Measurements from ENCODE around the gene SORL1. TPM values are rescaled to one million over a fixed set of nuclear protein-coding genes. Genes with fewer than 3 reads are reported as not detected.

Gene SORL1
- total RNA-seq, 2 donors from 2014 or later: 66.1 to 121 TPM

- H3K9me3 ChIP-seq: no peaks in the 10 kb centered on the region
- H3K4me1 ChIP-seq: no peaks in the 10 kb centered on the region
- H3K27me3 ChIP-seq: no peaks in the 10 kb centered on the region
- intact Hi-C loops (cut with DNase I): no loop called here
- TF ChIP-seq, protein P1, sequence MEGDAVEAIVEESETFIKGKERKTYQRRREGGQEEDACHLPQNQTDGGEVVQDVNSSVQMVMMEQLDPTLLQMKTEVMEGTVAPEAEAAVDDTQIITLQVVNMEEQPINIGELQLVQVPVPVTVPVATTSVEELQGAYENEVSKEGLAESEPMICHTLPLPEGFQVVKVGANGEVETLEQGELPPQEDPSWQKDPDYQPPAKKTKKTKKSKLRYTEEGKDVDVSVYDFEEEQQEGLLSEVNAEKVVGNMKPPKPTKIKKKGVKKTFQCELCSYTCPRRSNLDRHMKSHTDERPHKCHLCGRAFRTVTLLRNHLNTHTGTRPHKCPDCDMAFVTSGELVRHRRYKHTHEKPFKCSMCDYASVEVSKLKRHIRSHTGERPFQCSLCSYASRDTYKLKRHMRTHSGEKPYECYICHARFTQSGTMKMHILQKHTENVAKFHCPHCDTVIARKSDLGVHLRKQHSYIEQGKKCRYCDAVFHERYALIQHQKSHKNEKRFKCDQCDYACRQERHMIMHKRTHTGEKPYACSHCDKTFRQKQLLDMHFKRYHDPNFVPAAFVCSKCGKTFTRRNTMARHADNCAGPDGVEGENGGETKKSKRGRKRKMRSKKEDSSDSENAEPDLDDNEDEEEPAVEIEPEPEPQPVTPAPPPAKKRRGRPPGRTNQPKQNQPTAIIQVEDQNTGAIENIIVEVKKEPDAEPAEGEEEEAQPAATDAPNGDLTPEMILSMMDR (IDR thresholded peaks at IDR 0.05): no peak
- no peak overlapping the region for H3K4me3 ChIP-seq
- no peak overlapping the region for H3K9ac ChIP-seq (ENCODE audit: low read depth in 2 of 2, low read length in 2 of 2)
- no peak overlapping the region for H3K27ac ChIP-seq
- no peak for DNase-seq
- H3K36me3 ChIP-seq: no peaks in the 10 kb centered on the region
Observed at GRCh38 chr11:121538054-121538453, 85.9 kb downstream of the SORL1 start.

GRCh38 chr11:121539000-121539399 lies 86.9 kb downstream of the SORL1 start:
- intact Hi-C loops (cut with DNase I): no loop called here
- no peak for DNase-seq
- Histone ChIP-seq H3K27ac (no peak overlapping the region), H3K27me3 (no peaks in the 10 kb centered on the region), H3K36me3 (no peaks in the 10 kb centered on the region), H3K9ac (ENCODE audit: low read depth in 2 of 2, low read length in 2 of 2) (no peak overlapping the region), H3K4me3 (no peak overlapping the region), H3K9me3 (no peaks in the 10 kb centered on the region), H3K4me1 (no peaks in the 10 kb centered on the region)
- TF ChIP-seq, protein P1 (IDR thresholded peaks at IDR 0.05): no peak

GRCh38 chr11:121540627-121541026 lies 88.5 kb downstream of the SORL1 start:
- intact Hi-C loops (cut with DNase I): no loop called here
- Histone ChIP-seq H3K4me3 (no peak overlapping the region), H3K9me3 (no peaks in the 10 kb centered on the region), H3K27me3 (no peaks in the 10 kb centered on the region), H3K4me1 (no peaks in the 10 kb centered on the region), H3K9ac (ENCODE audit: low read depth in 2 of 2, low read length in 2 of 2) (no peak overlapping the region), H3K27ac (no peak overlapping the region), H3K36me3 (no peaks in the 10 kb centered on the region)
- DNase-seq: no peak
- TF ChIP-seq, protein P1 (IDR thresholded peaks at IDR 0.05): no peak

GRCh38 chr11:121543836-121544380 lies 91.8 kb downstream of the SORL1 start:
- intact Hi-C loops (cut with DNase I): no loop called here
- no peaks in the 10 kb centered on the region for H3K27me3 ChIP-seq
- no peaks in the 10 kb centered on the region for H3K9me3 ChIP-seq
- H3K9ac ChIP-seq (ENCODE audit: low read depth in 2 of 2, low read length in 2 of 2): no peak overlapping the region
- no peak overlapping the region for H3K4me3 ChIP-seq
- H3K4me1 ChIP-seq: no peaks in the 10 kb centered on the region
- TF ChIP-seq, protein P1 (IDR thresholded peaks at IDR 0.05): no peak
- no peaks in the 10 kb centered on the region for H3K36me3 ChIP-seq
- DNase-seq: no peak
- no peak overlapping the region for H3K27ac ChIP-seq

GRCh38 chr11:121544956-121545355 lies 92.8 kb downstream of the SORL1 start:
- Histone ChIP-seq H3K27me3 (no peaks in the 10 kb centered on the region), H3K36me3 (no peaks in the 10 kb centered on the region), H3K4me1 (no peaks in the 10 kb centered on the region), H3K4me3 (no peak overlapping the region), H3K27ac (no peak overlapping the region), H3K9me3 (no peaks in the 10 kb centered on the region), H3K9ac (ENCODE audit: low read depth in 2 of 2, low read length in 2 of 2) (no peak overlapping the region)
- intact Hi-C loops (cut with DNase I): no loop called here
- TF ChIP-seq, protein P1 (IDR thresholded peaks at IDR 0.05): no peak
- no peak for DNase-seq

Measured in colonic mucosa (tissue), 4 donors.